WERI-Rb-1 (cell line): Measurements from ENCODE around the gene ZAP70.

Experiments used
- DNase-seq: peaks from one replicate; pipeline ENCODE4 v3.0.0-alpha.2; 2020
- H3K27ac ChIP-seq: fragments of 250-450 bp; sonication (Bioruptor Pico); 2 replicates; pipeline ENCODE4 v1.5.1; 2020; ENCODE audit warnings: mild to moderate bottlenecking, moderate library complexity
- H3K27me3 ChIP-seq: fragments of 250-450 bp; sonication (Bioruptor Pico); 2 replicates; pipeline ENCODE4 v1.5.1; 2021; ENCODE audit warnings: mild to moderate bottlenecking, low read depth, moderate library complexity; ENCODE audit not compliant: insufficient read depth, severe bottlenecking
- H3K36me3 ChIP-seq: fragments of 250-450 bp; sonication (Bioruptor Pico); 2 replicates; pipeline ENCODE4 v1.5.1; 2020; ENCODE audit warnings: mild to moderate bottlenecking, moderate library complexity
- H3K4me3 ChIP-seq: 2 replicates; pipeline ENCODE4 v1.5.1; 2011; ENCODE audit warnings: low read depth, mild to moderate bottlenecking, control low read depth, low read length
- H3K9me3 ChIP-seq: fragments of 250-450 bp; sonication (Bioruptor Pico); 2 replicates; pipeline ENCODE4 v1.5.1; 2021; ENCODE audit warnings: mild to moderate bottlenecking, moderate library complexity; ENCODE audit not compliant: severe bottlenecking
- TF ChIP-seq, protein P1 (sequence below): IDR thresholded peaks from 2 replicates; pipeline ENCODE4 v1.5.1; 2011; ENCODE audit warnings: low read depth, mild to moderate bottlenecking, control low read depth, inconsistent platforms, low read length

The ZAP70 gene

GRCh38 chr2:97701186-97701585 lies 12.2 kb upstream of the ZAP70 start:
- Histone ChIP-seq H3K27me3 (no peaks in the 10 kb centered on the region), H3K9me3 (no peaks in the 10 kb centered on the region), H3K4me3 (no peak overlapping the region), H3K36me3 (no peaks in the 10 kb centered on the region), H3K27ac (no peak overlapping the region)
- no peak for DNase-seq
- TF ChIP-seq, protein P1, sequence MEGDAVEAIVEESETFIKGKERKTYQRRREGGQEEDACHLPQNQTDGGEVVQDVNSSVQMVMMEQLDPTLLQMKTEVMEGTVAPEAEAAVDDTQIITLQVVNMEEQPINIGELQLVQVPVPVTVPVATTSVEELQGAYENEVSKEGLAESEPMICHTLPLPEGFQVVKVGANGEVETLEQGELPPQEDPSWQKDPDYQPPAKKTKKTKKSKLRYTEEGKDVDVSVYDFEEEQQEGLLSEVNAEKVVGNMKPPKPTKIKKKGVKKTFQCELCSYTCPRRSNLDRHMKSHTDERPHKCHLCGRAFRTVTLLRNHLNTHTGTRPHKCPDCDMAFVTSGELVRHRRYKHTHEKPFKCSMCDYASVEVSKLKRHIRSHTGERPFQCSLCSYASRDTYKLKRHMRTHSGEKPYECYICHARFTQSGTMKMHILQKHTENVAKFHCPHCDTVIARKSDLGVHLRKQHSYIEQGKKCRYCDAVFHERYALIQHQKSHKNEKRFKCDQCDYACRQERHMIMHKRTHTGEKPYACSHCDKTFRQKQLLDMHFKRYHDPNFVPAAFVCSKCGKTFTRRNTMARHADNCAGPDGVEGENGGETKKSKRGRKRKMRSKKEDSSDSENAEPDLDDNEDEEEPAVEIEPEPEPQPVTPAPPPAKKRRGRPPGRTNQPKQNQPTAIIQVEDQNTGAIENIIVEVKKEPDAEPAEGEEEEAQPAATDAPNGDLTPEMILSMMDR = no peak

DNA sequence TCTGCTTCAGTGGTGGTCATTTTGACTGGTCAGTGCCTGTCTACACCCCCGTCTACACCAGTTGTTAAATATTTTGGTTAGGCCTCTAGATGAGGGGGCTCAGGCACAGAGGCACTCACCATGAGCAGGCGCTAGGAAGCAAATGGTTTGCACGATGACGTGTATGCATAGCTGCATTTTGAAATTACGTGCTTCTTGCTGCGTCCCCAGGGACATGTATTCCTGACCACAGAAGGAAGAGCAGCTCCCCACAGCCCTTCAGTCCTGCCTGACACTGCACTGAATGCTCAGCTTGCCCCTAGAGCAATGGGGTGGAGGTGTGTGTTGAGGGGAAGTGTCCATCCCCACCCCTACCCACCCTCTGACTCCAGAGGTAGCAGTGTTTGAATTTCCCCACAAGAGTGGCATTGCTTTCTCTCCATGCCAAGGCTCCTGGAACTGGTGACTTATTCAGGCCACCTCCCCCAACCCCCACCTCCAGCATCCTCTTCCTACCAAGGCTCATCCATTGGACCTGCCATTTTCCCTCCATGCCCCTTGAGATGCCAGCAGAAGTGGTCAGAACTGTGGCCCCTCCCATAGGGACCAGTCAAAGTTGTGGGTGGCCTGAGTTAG lies 11.4 kb upstream of the ZAP70 start:
- TF ChIP-seq, protein P1 = no peak
- H3K9me3 ChIP-seq = no peaks in the 10 kb centered on the region
- no peak overlapping the region for H3K27ac ChIP-seq
- H3K27me3 ChIP-seq = no peaks in the 10 kb centered on the region
- no peak for DNase-seq
- no peaks in the 10 kb centered on the region for H3K36me3 ChIP-seq
- no peak overlapping the region for H3K4me3 ChIP-seq

- Histone ChIP-seq H3K9me3 (no peaks in the 10 kb centered on the region), H3K36me3 (no peaks in the 10 kb centered on the region), H3K27ac (no peak overlapping the region), H3K4me3 (no peak overlapping the region), H3K27me3 (no peaks in the 10 kb centered on the region)
- TF ChIP-seq, protein P1 = no peak
- no peak for DNase-seq
Measured at GRCh38 chr2:97702731-97703470, 10.5 kb upstream of the ZAP70 start.

GRCh38 chr2:97703741-97704140 lies 9.6 kb upstream of the ZAP70 start:
- H3K27ac ChIP-seq = no peak overlapping the region
- H3K36me3 ChIP-seq = no peaks in the 10 kb centered on the region
- no peak overlapping the region for H3K4me3 ChIP-seq

DNA sequence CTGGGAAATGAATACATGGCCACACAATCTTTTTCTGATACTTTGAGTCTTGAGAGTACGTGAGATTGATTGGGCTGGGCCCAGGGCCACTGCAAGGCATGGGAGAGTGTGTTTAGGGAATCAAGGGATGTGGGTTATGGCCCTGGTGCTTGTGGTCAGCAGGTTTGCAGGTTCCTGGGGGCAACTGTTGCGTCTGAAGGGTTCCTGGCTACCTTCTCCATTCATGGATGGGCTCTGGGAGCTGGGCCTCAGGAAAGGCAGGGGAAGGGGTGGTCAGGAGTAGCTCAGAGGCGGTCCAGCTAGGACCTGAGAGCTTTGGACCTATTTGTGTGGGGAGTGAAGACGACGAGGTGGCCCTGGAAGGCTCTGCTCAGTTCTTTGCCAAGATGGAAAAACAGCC lies 8.4 kb upstream of the ZAP70 start:
- no peak for DNase-seq
- no peaks in the 10 kb centered on the region for H3K27me3 ChIP-seq
- no peaks in the 10 kb centered on the region for H3K36me3 ChIP-seq
- H3K9me3 ChIP-seq = no peaks in the 10 kb centered on the region
- no peak overlapping the region for H3K4me3 ChIP-seq
- TF ChIP-seq, protein P1 = no peak
- no peak overlapping the region for H3K27ac ChIP-seq

More at GRCh38 chr2:97703741-97704140, 9.6 kb upstream of the ZAP70 start:
- TF ChIP-seq, protein P1 = no peak
- Histone ChIP-seq H3K9me3 (no peaks in the 10 kb centered on the region), H3K27me3 (no peaks in the 10 kb centered on the region)
- no peak for DNase-seq
